Fibroblast of lung (primary cell): ENCODE measurements around the gene KRCC1.
"Not testable (repeated sequence)": the region's sequence is repeated elsewhere in the genome, so short reads cannot be mapped to it uniquely, and the experiment has no call there.

Experiments used
- CTCF ChIP-seq, 2 donors: IDR thresholded peaks in 1 of 2; conservative IDR thresholded peaks in 1 of 2; 1 replicate in 1 of 2; 2 replicates in 1 of 2; pipeline ENCODE4 v1.5.1; 2011 to 2012; ENCODE audit warnings: low read length in 2 of 2, control low read depth in 1 of 2, inconsistent platforms in 1 of 2, low read depth in 1 of 2, mild to moderate bottlenecking in 1 of 2
- EZH2 ChIP-seq: IDR thresholded peaks from 2 replicates; pipeline ENCODE4 v1.5.1; 2012; ENCODE audit warnings: low read length, control low read depth, mild to moderate bottlenecking; ENCODE audit errors: missing control alignments

- TF ChIP-seq CTCF (conservative IDR thresholded peaks at IDR 0.05 in 1 of 2, IDR thresholded peaks at IDR 0.05 in 1 of 2; ENCODE audit: low read depth in 1 of 2, low read length in 2 of 2); EZH2: not testable (repeated sequence)
Measured at GRCh38 chr2:88000474-88000873, 55.1 kb downstream of the KRCC1 start.
